Kidney epithelial cell (primary cell): ENCODE results near the gene RND3. TPM values are rescaled to one million over a fixed set of nuclear protein-coding genes. Genes with fewer than 3 reads are reported as not detected.

ENCODE experiments used
- DNase-seq: peaks from one replicate; pipeline ENCODE4 v3.0.0-alpha.2; 2010; ENCODE audit warnings: low read depth
- H3K27me3 ChIP-seq: 2 replicates; pipeline ENCODE4 v1.6.0; 2011; ENCODE audit warnings: low read length; ENCODE audit not compliant: control insufficient read depth, insufficient read depth
- H3K36me3 ChIP-seq: 2 replicates; pipeline ENCODE4 v1.5.1; 2011; ENCODE audit warnings: low read length; ENCODE audit not compliant: control insufficient read depth, insufficient read depth
- H3K4me3 ChIP-seq: 2 replicates; pipeline ENCODE4 v1.5.1; 2011; ENCODE audit warnings: low read depth, mild to moderate bottlenecking, control low read depth, low read length
- CTCF ChIP-seq: IDR thresholded peaks from 2 replicates; pipeline ENCODE4 v1.5.1; 2011; ENCODE audit warnings: mild to moderate bottlenecking, moderate library complexity, low read length, control low read depth, inconsistent platforms; ENCODE audit not compliant: insufficient read depth, poor library complexity, severe bottlenecking
- total RNA-seq: library from RNA; depleted of rRNA; stranded (reverse); fragments of >200 nt; gene quantifications from 2 replicates; pipeline ENCODE4 v1.2.3, GENCODE V29; 2015

Gene RND3
- total RNA-seq, 1 donor from 2014 or later, result 259 TPM

GRCh38 chr2:150426315-150426714 is 61.2 kb downstream of the RND3 start:
- Histone ChIP-seq H3K27me3 (no peaks in the 10 kb centered on the region), H3K4me3 (no peak overlapping the region), H3K36me3 (no peaks in the 10 kb centered on the region)
- TF ChIP-seq CTCF, result no peak
- no peak for DNase-seq

- no peaks in the 10 kb centered on the region for H3K27me3 ChIP-seq
- no peak for DNase-seq
- peak; percentile 55 for TF ChIP-seq CTCF
- H3K36me3 ChIP-seq, result no peaks in the 10 kb centered on the region
- H3K4me3 ChIP-seq, result peak overlapping the region; percentile 19
Observed at GRCh38 chr2:150425121-150425955, 62.1 kb downstream of the RND3 start.

GRCh38 chr2:150424406-150424805 is 63.1 kb downstream of the RND3 start:
- no peak for DNase-seq
- Histone ChIP-seq H3K27me3 (no peaks in the 10 kb centered on the region), H3K4me3 (no peak overlapping the region), H3K36me3 (no peaks in the 10 kb centered on the region)
- no peak for TF ChIP-seq CTCF

- no peak for TF ChIP-seq CTCF
- no peak for DNase-seq
- H3K36me3 ChIP-seq, result no peaks in the 10 kb centered on the region
- no peak overlapping the region for H3K4me3 ChIP-seq
- no peaks in the 10 kb centered on the region for H3K27me3 ChIP-seq
Observed at GRCh38 chr2:150421126-150421651, 66.3 kb downstream of the RND3 start.

- TF ChIP-seq CTCF, result no peak
- Histone ChIP-seq H3K4me3 (no peak overlapping the region), H3K36me3 (no peaks in the 10 kb centered on the region), H3K27me3 (no peaks in the 10 kb centered on the region)
- no peak for DNase-seq
Observed at GRCh38 chr2:150418916-150419315, 68.6 kb downstream of the RND3 start.
